ENCODE results near the gene DCHS1. TPM values are rescaled to one million over a fixed set of nuclear protein-coding genes. Genes with fewer than 3 reads are reported as not detected.
A peak's percentile ranks its signal among the peaks of the same experiment; 100 is the strongest.

The DCHS1 gene
- total and polyA plus RNA-seq, 4 donors = 6.0 to 39.9 (median 11.5) TPM

DNA sequence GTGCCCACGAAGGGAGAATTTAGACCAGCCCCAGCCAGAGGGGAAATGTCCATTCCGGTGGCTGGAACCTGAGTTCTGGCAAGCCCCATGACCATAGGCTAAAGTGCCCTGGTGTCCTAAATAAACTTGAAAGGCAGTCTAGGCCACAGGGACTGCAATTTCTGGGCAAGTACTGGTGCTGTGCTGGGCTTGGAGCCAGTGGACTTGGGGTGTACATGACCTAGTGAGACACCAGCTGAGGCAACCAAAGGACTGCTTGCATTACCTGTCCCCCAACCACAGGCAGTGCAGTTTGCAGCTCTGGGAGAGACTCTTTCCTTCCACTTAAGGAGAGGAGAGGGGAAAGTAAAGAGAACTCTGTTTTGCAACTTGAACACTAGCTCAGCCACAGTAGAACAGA lies 75.9 kb downstream of the DCHS1 start:
- no peak for ATAC-seq (ENCODE audit: insufficient read depth, low FRiP score)
- 89 to 96% methylated on average over 2 of the region's 2 CpGs for WGBS, 2 donors
- TF ChIP-seq, protein P1, sequence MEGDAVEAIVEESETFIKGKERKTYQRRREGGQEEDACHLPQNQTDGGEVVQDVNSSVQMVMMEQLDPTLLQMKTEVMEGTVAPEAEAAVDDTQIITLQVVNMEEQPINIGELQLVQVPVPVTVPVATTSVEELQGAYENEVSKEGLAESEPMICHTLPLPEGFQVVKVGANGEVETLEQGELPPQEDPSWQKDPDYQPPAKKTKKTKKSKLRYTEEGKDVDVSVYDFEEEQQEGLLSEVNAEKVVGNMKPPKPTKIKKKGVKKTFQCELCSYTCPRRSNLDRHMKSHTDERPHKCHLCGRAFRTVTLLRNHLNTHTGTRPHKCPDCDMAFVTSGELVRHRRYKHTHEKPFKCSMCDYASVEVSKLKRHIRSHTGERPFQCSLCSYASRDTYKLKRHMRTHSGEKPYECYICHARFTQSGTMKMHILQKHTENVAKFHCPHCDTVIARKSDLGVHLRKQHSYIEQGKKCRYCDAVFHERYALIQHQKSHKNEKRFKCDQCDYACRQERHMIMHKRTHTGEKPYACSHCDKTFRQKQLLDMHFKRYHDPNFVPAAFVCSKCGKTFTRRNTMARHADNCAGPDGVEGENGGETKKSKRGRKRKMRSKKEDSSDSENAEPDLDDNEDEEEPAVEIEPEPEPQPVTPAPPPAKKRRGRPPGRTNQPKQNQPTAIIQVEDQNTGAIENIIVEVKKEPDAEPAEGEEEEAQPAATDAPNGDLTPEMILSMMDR (IDR thresholded peaks at IDR 0.05; ENCODE audit: control extremely low read depth, extremely low read depth) = no peak

DNA sequence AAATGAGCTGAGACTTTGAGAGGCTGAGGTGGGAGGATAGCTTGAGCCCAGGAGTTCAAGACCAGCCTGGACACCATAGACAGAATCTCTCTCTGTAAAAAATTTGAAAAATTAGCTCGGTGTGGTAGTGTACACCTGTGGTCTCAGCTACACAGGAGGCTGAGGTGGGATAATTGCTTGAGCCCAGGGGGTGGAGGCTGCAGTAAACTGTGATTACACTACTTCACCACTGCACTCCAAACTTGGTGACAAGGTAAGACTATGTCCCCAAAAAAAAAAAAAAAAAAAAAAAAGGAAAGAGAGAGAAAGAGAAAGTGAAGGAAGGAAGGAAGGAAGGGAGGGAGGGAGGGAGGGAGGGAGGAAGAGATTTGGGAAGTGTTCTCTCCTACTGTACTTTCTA lies 77.5 kb downstream of the DCHS1 start:
- Histone ChIP-seq H3K9me3 (ENCODE audit: control insufficient read depth in 4 of 4, insufficient read depth in 3 of 4, low read length in 3 of 4) (no peaks in the 10 kb centered on the region), H3K4me1 (ENCODE audit: control insufficient read depth in 5 of 5, insufficient read depth in 5 of 5, low read length in 5 of 5) (peaks cover 0 to 27% (median 3%) of the 10 kb centered on the region in 5 donors), H3K27me3 (ENCODE audit: control insufficient read depth in 3 of 3, insufficient read depth in 3 of 3, low read length in 2 of 3) (no peaks in the 10 kb centered on the region), H3K9ac (ENCODE audit: insufficient read depth in 1 of 2, low read length in 2 of 2) (no peak overlapping the region), H3K36me3 (ENCODE audit: control insufficient read depth in 4 of 4, insufficient read depth in 4 of 4, low read length in 4 of 4) (peaks cover 0 to 5% (median 4%) of the 10 kb centered on the region in 4 donors), H3K27ac (ENCODE audit: low read depth in 1 of 2, low read length in 1 of 2) (no peak overlapping the region), H3K4me3 (no peak overlapping the region)
- DNase-seq (no peak), ATAC-seq (ENCODE audit: insufficient read depth, low FRiP score) (no peak)
- WGBS, 2 donors = 90 to 94% methylated on average over 1 of the region's 1 CpG
- TF ChIP-seq, protein P1 (IDR thresholded peaks at IDR 0.05; ENCODE audit: control extremely low read depth, extremely low read depth) = no peak

More for the DNA sequence above, 75.9 kb downstream of the DCHS1 start:
- Histone ChIP-seq H3K4me3 (no peak overlapping the region), H3K9me3 (ENCODE audit: control insufficient read depth in 4 of 4, insufficient read depth in 3 of 4, low read length in 3 of 4) (peaks cover 0 to 3% (median 0%) of the 10 kb centered on the region in 4 donors), H3K27ac (ENCODE audit: low read depth in 1 of 2, low read length in 1 of 2) (no peak overlapping the region), H3K36me3 (ENCODE audit: control insufficient read depth in 4 of 4, insufficient read depth in 4 of 4, low read length in 4 of 4) (peaks cover 0 to 5% (median 4%) of the 10 kb centered on the region in 4 donors), H3K4me1 (ENCODE audit: control insufficient read depth in 5 of 5, insufficient read depth in 5 of 5, low read length in 5 of 5) (peaks cover 0 to 27% (median 3%) of the 10 kb centered on the region in 5 donors), H3K9ac (ENCODE audit: insufficient read depth in 1 of 2, low read length in 2 of 2) (no peak overlapping the region), H3K27me3 (ENCODE audit: control insufficient read depth in 3 of 3, insufficient read depth in 3 of 3, low read length in 2 of 3) (no peaks in the 10 kb centered on the region)
- DNase-seq = no peak

DNA sequence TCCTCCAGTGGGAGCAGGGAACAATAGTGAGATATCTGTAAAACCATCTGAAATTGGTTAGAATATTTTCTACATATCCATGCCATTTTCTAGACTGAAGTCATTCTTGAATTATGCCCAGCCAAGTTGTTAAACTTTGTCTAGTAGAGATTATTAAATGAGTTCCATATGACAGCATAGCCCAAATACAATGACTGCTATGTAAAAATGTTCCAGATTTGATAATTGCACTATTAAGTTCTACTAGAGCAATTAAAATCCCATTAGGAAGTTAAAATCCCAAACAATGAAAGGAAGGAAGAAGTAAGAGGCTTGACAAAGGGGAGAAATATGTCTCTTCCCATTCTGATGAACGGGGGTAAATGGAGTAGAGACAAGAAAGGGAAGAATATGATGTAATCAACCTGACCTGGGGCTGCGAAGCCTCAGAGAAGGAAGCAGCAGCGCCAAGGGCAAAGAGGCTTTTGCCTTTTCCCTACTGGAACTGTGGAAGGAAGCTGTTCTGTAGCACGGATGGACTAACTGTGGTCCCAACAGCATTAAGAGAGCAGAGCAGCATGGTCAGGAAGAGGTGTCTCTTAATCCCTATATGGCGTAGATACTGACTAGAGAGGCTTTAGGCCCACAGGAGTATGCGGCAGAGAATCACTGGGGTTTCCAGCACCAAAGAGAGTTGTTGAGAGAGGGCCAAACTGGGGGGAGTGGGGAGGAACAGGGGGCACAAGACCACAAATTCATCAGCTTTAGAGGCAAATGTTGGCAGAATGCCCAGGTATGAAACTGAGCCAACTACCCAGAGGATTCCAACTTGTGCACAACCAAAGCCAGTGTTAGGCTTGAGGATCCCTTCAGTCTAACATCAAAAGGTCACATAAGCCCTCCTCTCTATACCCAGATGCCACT lies 78.9 kb downstream of the DCHS1 start:
- Histone ChIP-seq H3K9me3 (ENCODE audit: control insufficient read depth in 4 of 4, insufficient read depth in 3 of 4, low read length in 3 of 4) (no peaks in the 10 kb centered on the region), H3K4me3 (no peak overlapping the region), H3K27me3 (ENCODE audit: control insufficient read depth in 3 of 3, insufficient read depth in 3 of 3, low read length in 2 of 3) (peaks cover 0 to under 1% (median 0%) of the 10 kb centered on the region in 3 donors), H3K36me3 (ENCODE audit: control insufficient read depth in 4 of 4, insufficient read depth in 4 of 4, low read length in 4 of 4) (peaks cover 0 to 5% (median 4%) of the 10 kb centered on the region in 4 donors), H3K9ac (ENCODE audit: insufficient read depth in 1 of 2, low read length in 2 of 2) (peak overlapping the region in 1 of 2 donors; percentile 36), H3K27ac (ENCODE audit: low read depth in 1 of 2, low read length in 1 of 2) (peak overlapping the region; percentile 54 to 75), H3K4me1 (ENCODE audit: control insufficient read depth in 5 of 5, insufficient read depth in 5 of 5, low read length in 5 of 5) (peaks cover 0 to 27% (median 3%) of the 10 kb centered on the region in 5 donors)
- ATAC-seq (ENCODE audit: insufficient read depth, low FRiP score) (no peak), DNase-seq (peak; percentile 90 to 95 (median 95))
- WGBS, 2 donors = 12 to 30% methylated on average over 5 to 6 of the region's 6 CpGs
- TF ChIP-seq, protein P1 (IDR thresholded peaks at IDR 0.05; ENCODE audit: control extremely low read depth, extremely low read depth) = no peak
